HL-60 (cell line): ENCODE results near the gene DNAAF8.

Experiments used
- DNase-seq, 2 experiments: peaks; one replicate each; pipeline ENCODE4 v3.0.0-alpha.2; 2010 to 2020; ENCODE audit warnings: low read depth in 1 of 2, low spot score in 1 of 2
- H3K27ac ChIP-seq: fragments of 250-450 bp; sonication (Bioruptor Pico); replicated peaks from 2 replicates; pipeline ENCODE4 v1.5.1; 2020; ENCODE audit warnings: mild to moderate bottlenecking, moderate library complexity
- H3K27me3 ChIP-seq: fragments of 250-450 bp; sonication (Bioruptor Pico); 2 replicates; pipeline ENCODE4 v1.5.1; 2021; ENCODE audit warnings: mild to moderate bottlenecking, moderate library complexity; ENCODE audit not compliant: insufficient read depth, poor library complexity, severe bottlenecking
- H3K4me3 ChIP-seq: replicated peaks from 2 replicates; pipeline ENCODE4 v1.5.1; 2011; ENCODE audit warnings: mild to moderate bottlenecking, control low read depth, low read length; ENCODE audit not compliant: insufficient read depth
- GABPA ChIP-seq: IDR thresholded peaks from 2 replicates; pipeline ENCODE4 v1.6.1; 2012; ENCODE audit warnings: low read depth
- POLR2AphosphoS5 ChIP-seq: IDR thresholded peaks from 2 replicates; pipeline ENCODE4 v1.6.1; 2012; ENCODE audit warnings: low read depth
- SPI1 ChIP-seq: IDR thresholded peaks from 2 replicates; pipeline ENCODE4 v1.6.1; 2012; ENCODE audit warnings: low read depth, mild to moderate bottlenecking, borderline replicate concordance
- TF ChIP-seq, protein P1 (sequence below): IDR thresholded peaks from one replicate; pipeline ENCODE4 v1.5.1; 2011; ENCODE audit warnings: low read length, control low read depth, inconsistent platforms; ENCODE audit not compliant: insufficient read depth
- TF ChIP-seq, protein P2 (sequence below): IDR thresholded peaks from 2 replicates; pipeline ENCODE4 v1.6.1; 2012; ENCODE audit warnings: low read depth; ENCODE audit not compliant: insufficient replicate concordance

Gene DNAAF8

DNA sequence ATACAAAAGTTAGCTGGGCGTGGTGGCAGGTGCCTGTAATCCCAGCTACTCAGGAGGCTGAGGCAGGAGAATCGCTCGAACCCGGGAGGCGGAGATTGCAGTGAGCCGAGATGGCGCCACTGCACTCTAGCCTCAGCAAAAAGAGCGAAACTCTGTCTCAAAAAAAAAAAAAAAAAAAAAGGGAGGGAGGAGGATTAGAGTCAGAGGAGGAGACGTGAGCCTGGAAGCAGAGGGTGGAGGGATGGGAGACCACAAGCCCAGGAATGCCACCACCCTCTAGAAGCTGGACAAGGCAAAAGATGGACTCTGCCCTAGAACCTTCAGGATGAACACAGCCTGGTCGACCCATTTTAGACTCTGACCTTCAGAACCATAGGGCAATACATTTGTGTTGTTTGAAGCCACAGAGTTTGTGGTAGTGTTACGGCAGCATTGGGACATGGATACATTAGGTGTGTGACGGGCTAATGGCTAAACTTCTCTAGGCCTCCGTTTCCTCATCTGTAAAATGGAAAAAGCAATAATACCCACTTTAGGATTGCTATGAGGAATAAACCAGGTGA lies 58.7 kb downstream of the DNAAF8 start:
- Histone ChIP-seq H3K27ac (no peak overlapping the region), H3K4me3 (no peak overlapping the region), H3K27me3 (no peaks in the 10 kb centered on the region)
- no peak for DNase-seq
- TF ChIP-seq POLR2AphosphoS5 (no peak), SPI1 (no peak), GABPA (no peak)
- TF ChIP-seq, protein P1, sequence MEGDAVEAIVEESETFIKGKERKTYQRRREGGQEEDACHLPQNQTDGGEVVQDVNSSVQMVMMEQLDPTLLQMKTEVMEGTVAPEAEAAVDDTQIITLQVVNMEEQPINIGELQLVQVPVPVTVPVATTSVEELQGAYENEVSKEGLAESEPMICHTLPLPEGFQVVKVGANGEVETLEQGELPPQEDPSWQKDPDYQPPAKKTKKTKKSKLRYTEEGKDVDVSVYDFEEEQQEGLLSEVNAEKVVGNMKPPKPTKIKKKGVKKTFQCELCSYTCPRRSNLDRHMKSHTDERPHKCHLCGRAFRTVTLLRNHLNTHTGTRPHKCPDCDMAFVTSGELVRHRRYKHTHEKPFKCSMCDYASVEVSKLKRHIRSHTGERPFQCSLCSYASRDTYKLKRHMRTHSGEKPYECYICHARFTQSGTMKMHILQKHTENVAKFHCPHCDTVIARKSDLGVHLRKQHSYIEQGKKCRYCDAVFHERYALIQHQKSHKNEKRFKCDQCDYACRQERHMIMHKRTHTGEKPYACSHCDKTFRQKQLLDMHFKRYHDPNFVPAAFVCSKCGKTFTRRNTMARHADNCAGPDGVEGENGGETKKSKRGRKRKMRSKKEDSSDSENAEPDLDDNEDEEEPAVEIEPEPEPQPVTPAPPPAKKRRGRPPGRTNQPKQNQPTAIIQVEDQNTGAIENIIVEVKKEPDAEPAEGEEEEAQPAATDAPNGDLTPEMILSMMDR: no peak
- TF ChIP-seq, protein P2, sequence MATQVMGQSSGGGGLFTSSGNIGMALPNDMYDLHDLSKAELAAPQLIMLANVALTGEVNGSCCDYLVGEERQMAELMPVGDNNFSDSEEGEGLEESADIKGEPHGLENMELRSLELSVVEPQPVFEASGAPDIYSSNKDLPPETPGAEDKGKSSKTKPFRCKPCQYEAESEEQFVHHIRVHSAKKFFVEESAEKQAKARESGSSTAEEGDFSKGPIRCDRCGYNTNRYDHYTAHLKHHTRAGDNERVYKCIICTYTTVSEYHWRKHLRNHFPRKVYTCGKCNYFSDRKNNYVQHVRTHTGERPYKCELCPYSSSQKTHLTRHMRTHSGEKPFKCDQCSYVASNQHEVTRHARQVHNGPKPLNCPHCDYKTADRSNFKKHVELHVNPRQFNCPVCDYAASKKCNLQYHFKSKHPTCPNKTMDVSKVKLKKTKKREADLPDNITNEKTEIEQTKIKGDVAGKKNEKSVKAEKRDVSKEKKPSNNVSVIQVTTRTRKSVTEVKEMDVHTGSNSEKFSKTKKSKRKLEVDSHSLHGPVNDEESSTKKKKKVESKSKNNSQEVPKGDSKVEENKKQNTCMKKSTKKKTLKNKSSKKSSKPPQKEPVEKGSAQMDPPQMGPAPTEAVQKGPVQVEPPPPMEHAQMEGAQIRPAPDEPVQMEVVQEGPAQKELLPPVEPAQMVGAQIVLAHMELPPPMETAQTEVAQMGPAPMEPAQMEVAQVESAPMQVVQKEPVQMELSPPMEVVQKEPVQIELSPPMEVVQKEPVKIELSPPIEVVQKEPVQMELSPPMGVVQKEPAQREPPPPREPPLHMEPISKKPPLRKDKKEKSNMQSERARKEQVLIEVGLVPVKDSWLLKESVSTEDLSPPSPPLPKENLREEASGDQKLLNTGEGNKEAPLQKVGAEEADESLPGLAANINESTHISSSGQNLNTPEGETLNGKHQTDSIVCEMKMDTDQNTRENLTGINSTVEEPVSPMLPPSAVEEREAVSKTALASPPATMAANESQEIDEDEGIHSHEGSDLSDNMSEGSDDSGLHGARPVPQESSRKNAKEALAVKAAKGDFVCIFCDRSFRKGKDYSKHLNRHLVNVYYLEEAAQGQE: no peak

DNA sequence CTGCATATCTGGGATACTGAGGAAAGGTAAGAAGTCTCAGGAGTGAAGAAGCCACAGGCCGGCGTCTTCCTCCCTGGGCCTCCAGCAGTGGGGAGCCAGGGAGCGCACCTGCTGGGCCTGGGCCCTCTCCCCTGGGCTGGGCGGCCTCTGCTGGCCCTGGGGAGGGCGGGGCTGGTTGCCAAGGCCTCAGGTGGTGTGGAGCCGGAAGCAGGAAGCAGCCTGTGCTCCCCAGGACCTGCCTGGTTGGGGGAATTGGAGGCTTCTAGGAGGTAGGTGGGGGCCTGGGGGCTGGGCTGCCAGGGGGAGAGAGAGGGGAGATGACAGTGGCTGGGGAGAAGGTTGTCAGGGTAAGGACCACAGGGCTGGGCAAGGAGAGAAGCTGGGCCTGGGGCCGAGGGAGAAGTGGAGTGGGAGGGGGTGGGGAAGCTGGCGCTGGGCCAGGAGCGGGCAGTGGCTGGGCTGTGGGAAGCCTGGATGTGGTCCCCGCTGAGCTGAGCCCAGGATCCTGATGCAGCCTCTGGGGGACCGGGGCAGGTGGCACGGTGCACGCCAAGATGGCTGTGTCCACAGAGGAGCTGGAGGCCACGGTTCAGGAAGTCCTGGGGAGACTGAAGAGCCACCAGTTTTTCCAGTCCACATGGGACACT lies 61.0 kb downstream of the DNAAF8 start, which contains the start of gene SMIM22:
TSS of gene SMIM22 (plus strand) at position 189 of the 647 bp plus-strand sequence. CDS start at position 555, 366 bp downstream.
- Histone ChIP-seq H3K27me3 (no peaks in the 10 kb centered on the region), H3K4me3 (no peak within 1 kb of the TSS), H3K27ac (no peak within 1 kb of the TSS)
- no peak for DNase-seq
- TF ChIP-seq, protein P1: no peak
- TF ChIP-seq GABPA: no peak
- TF ChIP-seq POLR2AphosphoS5: no peak
- no peak for TF ChIP-seq SPI1
- TF ChIP-seq, protein P2: no peak

DNA sequence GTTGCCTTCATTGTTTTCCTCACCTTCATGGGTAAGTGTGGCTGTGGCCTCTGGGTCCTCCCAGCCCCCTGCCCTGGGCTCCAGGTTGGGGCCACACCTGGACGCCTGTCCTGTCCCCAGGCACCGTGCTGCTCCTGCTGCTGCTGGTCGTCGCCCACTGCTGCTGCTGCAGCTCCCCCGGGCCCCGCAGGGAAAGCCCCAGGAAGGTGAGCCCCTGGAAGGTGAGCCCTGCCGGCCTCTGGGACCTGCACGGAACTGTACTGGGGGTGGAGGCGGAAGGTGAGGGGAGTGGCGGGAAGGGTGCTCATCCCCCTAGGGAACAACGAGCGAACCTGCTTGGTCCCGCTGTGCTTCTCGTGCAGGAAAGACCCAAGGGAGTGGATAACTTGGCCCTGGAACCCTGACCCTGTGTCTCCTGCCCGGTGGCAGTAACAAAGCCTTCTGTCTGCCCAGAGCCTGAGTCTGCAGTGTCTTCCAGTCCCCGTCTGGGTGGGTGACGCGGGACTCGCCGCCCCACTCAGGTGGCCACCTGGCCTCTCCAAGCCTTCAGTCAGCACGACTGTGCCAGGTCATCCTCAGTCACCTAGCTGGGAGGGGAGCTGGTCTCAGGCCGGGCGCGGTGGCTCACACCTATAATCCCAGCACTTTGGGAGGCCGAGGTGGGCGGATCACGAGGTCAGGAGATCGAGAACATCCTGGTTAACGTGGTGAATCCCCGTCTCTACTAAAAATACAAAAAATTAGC lies 61.7 kb downstream of the DNAAF8 start:
- no peak overlapping the region for H3K27ac ChIP-seq
- DNase-seq: no peak
- H3K4me3 ChIP-seq: no peak overlapping the region
- no peaks in the 10 kb centered on the region for H3K27me3 ChIP-seq
- TF ChIP-seq, protein P2: no peak
- no peak for TF ChIP-seq GABPA
- TF ChIP-seq, protein P1: no peak
- TF ChIP-seq POLR2AphosphoS5: no peak
- no peak for TF ChIP-seq SPI1
